NAMALWA (cell line): ENCODE measurements around the gene STC2.

Experiments used
- DNase-seq: peaks from one replicate; pipeline ENCODE4 v3.0.0-alpha.2; 2015; ENCODE audit warnings: low spot score

The STC2 gene

GRCh38 chr5:173265433-173265832 is 62.8 kb downstream of the STC2 start:
- DNase-seq = no peak
